ENCODE data around the gene ACSL1. TPM values are rescaled to one million over a fixed set of nuclear protein-coding genes. Genes with fewer than 3 reads are reported as not detected.

Gene ACSL1
- polyA plus RNA-seq, 1 donor (not counting 4 experiments of a cell fraction or from before 2014, with no cell fraction given): 60.6 TPM

DNA sequence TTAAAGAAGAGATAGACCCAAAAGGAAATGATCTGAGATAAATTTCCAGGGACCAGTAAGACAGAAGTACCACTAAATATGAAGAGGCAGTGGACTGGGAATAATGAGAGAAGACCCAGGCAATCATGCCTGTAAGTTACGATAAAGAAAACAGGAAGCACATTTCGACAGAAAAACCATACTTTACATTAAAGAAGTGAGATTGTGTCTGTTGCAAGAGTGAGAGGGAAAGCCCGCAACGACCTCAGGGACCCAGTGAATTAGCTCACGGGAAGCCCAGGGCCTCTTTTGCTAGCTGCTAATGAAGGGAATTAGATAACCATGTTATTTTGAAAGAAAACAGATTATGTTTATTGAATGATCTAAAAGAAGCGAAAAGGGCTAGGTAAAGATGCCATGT, 28.9 kb upstream of the ACSL1 start:
- H3K79me2 ChIP-seq (ENCODE audit: control insufficient read depth, insufficient read depth, low read length): no peaks in the 10 kb centered on the region
- no peak overlapping the region for H3K4me3 ChIP-seq (ENCODE audit: control insufficient read depth in 2 of 3, extremely low read depth in 1 of 3, insufficient read depth in 2 of 3, low read depth in 1 of 3, low read length in 3 of 3)
- DNase-seq (ENCODE audit: low read depth, low spot score) (no peak), FAIRE-seq (no peak)
- H3K9me3 ChIP-seq (ENCODE audit: control insufficient read depth, low read depth, low read length): no peaks in the 10 kb centered on the region
- H3K4me1 ChIP-seq (ENCODE audit: control insufficient read depth, extremely low read depth, insufficient read depth, low read length): no peaks in the 10 kb centered on the region
- H3K9me1 ChIP-seq (ENCODE audit: control insufficient read depth, extremely low read depth, insufficient read depth, low read length): no peaks in the 10 kb centered on the region
- no peak overlapping the region for H3K9ac ChIP-seq (ENCODE audit: control insufficient read depth, extremely low read depth, insufficient read depth, low read length)
- no peak overlapping the region for H2AFZ ChIP-seq (ENCODE audit: control insufficient read depth, low read length)
- H3K27ac ChIP-seq (ENCODE audit: control insufficient read depth, insufficient read depth, low read length): no peak overlapping the region
- no peaks in the 10 kb centered on the region for H3K36me3 ChIP-seq (ENCODE audit: control insufficient read depth in 2 of 2, extremely low read depth in 1 of 2, insufficient read depth in 2 of 2, low read length in 2 of 2)
- no peak for TF ChIP-seq CTCF (optimal IDR thresholded peaks at IDR 0.05 in 1 of 3, IDR thresholded peaks at IDR 0.05 in 1 of 3, conservative IDR thresholded peaks at IDR 0.05 in 1 of 3; ENCODE audit: extremely low read depth in 1 of 3, insufficient read depth in 2 of 3, low read length in 3 of 3)
- no peak for TF ChIP-seq EZH2 (IDR thresholded peaks at IDR 0.05; ENCODE audit: low read length)
- H3K4me2 ChIP-seq (ENCODE audit: control insufficient read depth, extremely low read depth, insufficient read depth, low read depth, low read length): no peak overlapping the region
- H3K27me3 ChIP-seq (ENCODE audit: control insufficient read depth, extremely low read depth, insufficient read depth, low read length): no peaks in the 10 kb centered on the region
- dilution Hi-C loops (cut with MboI; ENCODE audit: extremely low pct_ligation_motif_present, low sequenced_read_pairs): no loop called here
- no peaks in the 10 kb centered on the region for H4K20me1 ChIP-seq (ENCODE audit: control insufficient read depth, extremely low read depth, insufficient read depth, low read length)

- H3K4me2 ChIP-seq (ENCODE audit: control insufficient read depth, extremely low read depth, insufficient read depth, low read depth, low read length): no peak overlapping the region
- TF ChIP-seq CTCF (optimal IDR thresholded peaks at IDR 0.05 in 1 of 3, IDR thresholded peaks at IDR 0.05 in 1 of 3, conservative IDR thresholded peaks at IDR 0.05 in 1 of 3; ENCODE audit: extremely low read depth in 1 of 3, insufficient read depth in 2 of 3, low read length in 3 of 3) (no peak), EZH2 (IDR thresholded peaks at IDR 0.05; ENCODE audit: low read length) (no peak)
- H3K4me3 ChIP-seq (ENCODE audit: control insufficient read depth in 2 of 3, extremely low read depth in 1 of 3, insufficient read depth in 2 of 3, low read depth in 1 of 3, low read length in 3 of 3): no peak overlapping the region
- H4K20me1 ChIP-seq (ENCODE audit: control insufficient read depth, extremely low read depth, insufficient read depth, low read length): no peaks in the 10 kb centered on the region
- H3K4me1 ChIP-seq (ENCODE audit: control insufficient read depth, extremely low read depth, insufficient read depth, low read length): no peaks in the 10 kb centered on the region
- no peak overlapping the region for H3K27ac ChIP-seq (ENCODE audit: control insufficient read depth, insufficient read depth, low read length)
- H2AFZ ChIP-seq (ENCODE audit: control insufficient read depth, low read length): no peak overlapping the region
- H3K9me1 ChIP-seq (ENCODE audit: control insufficient read depth, extremely low read depth, insufficient read depth, low read length): no peaks in the 10 kb centered on the region
- DNase-seq (ENCODE audit: low read depth, low spot score): no peak
- dilution Hi-C loops (cut with MboI; ENCODE audit: extremely low pct_ligation_motif_present, low sequenced_read_pairs): no loop called here
- no peak overlapping the region for H3K9ac ChIP-seq (ENCODE audit: control insufficient read depth, extremely low read depth, insufficient read depth, low read length)
- no peaks in the 10 kb centered on the region for H3K27me3 ChIP-seq (ENCODE audit: control insufficient read depth, extremely low read depth, insufficient read depth, low read length)
- FAIRE-seq: no peak
- H3K9me3 ChIP-seq (ENCODE audit: control insufficient read depth, low read depth, low read length): no peaks in the 10 kb centered on the region
- H3K36me3 ChIP-seq (ENCODE audit: control insufficient read depth in 2 of 2, extremely low read depth in 1 of 2, insufficient read depth in 2 of 2, low read length in 2 of 2): no peaks in the 10 kb centered on the region
- H3K79me2 ChIP-seq (ENCODE audit: control insufficient read depth, insufficient read depth, low read length): no peaks in the 10 kb centered on the region
Measured at GRCh38 chr4:184853436-184853835, 27.7 kb upstream of the ACSL1 start.

Data from keratinocyte (primary cell).